Mesothelial cell of epicardium (in vitro differentiated cells): ENCODE data around the gene PAPOLA. TPM values are rescaled to one million over a fixed set of nuclear protein-coding genes. Genes with fewer than 3 reads are reported as not detected.

Experiments used
- DNase-seq, 2 experiments: peaks; one replicate each; pipeline ENCODE4 v3.0.0; 2021; ENCODE audit warnings: low spot score in 2 of 2; ENCODE audit not compliant: unreplicated experiment in 2 of 2
- H3K27ac Mint-ChIP-seq: 2 replicates; pipeline ENCODE4 v1.8.0; 2021; ENCODE audit warnings: mixed read lengths
- H3K27me3 Mint-ChIP-seq: 2 replicates; pipeline ENCODE4 v1.8.0; 2021; ENCODE audit warnings: low read depth, mixed read lengths
- H3K36me3 Mint-ChIP-seq: 2 replicates; pipeline ENCODE4 v1.8.0; 2021; ENCODE audit warnings: mixed read lengths
- H3K4me1 Mint-ChIP-seq: 2 replicates; pipeline ENCODE4 v1.8.0; 2021; ENCODE audit warnings: mixed read lengths
- H3K4me3 Mint-ChIP-seq: 2 replicates; pipeline ENCODE4 v1.8.0; 2021; ENCODE audit warnings: mild to moderate bottlenecking, moderate library complexity, mixed read lengths
- H3K9me3 Mint-ChIP-seq: 2 replicates; pipeline ENCODE4 v1.8.0; 2021; ENCODE audit warnings: mixed read lengths
- CTCF ChIP-seq: fragments of 200-600 bp; sonication (generic); IDR thresholded peaks from one replicate; pipeline ENCODE4 v1.5.0; 2021; ENCODE audit warnings: antibody characterized with exemption; ENCODE audit not compliant: unreplicated experiment
- total RNA-seq: library from RNA; stranded (reverse); gene quantifications from 3 replicates; pipeline ENCODE4 v1.2.1, GENCODE V29; 2021

The PAPOLA gene
- total RNA-seq, 1 donor from 2014 or later, result 196 TPM

- Mint-ChIP-seq H3K4me1 (peaks cover 16% of the 10 kb centered on the region), H3K4me3 (no peak overlapping the region), H3K27me3 (no peaks in the 10 kb centered on the region), H3K9me3 (no peaks in the 10 kb centered on the region), H3K36me3 (peaks cover 20% of the 10 kb centered on the region), H3K27ac (peak overlapping the region; percentile 37)
- no peak for TF ChIP-seq CTCF
- no peak for DNase-seq
Observed at GRCh38 chr14:96565811-96566210, 63.6 kb downstream of the PAPOLA start.

- Mint-ChIP-seq H3K4me3 (no peak overlapping the region), H3K27me3 (no peaks in the 10 kb centered on the region), H3K9me3 (no peaks in the 10 kb centered on the region), H3K4me1 (peaks cover 16% of the 10 kb centered on the region), H3K36me3 (peaks cover 20% of the 10 kb centered on the region), H3K27ac (no peak overlapping the region)
- peak; percentile 39 for TF ChIP-seq CTCF
- DNase-seq, result no peak
Observed at GRCh38 chr14:96567289-96567899, 65.2 kb downstream of the PAPOLA start.

- Mint-ChIP-seq H3K36me3 (peaks cover 19% of the 10 kb centered on the region), H3K4me3 (no peak overlapping the region), H3K4me1 (peaks cover 16% of the 10 kb centered on the region), H3K9me3 (no peaks in the 10 kb centered on the region), H3K27ac (no peak overlapping the region), H3K27me3 (no peaks in the 10 kb centered on the region)
- no peak for TF ChIP-seq CTCF
- no peak for DNase-seq
Observed at GRCh38 chr14:96568621-96569020, 66.4 kb downstream of the PAPOLA start.

- Mint-ChIP-seq H3K27ac (no peak overlapping the region), H3K9me3 (no peaks in the 10 kb centered on the region), H3K36me3 (peaks cover 5% of the 10 kb centered on the region), H3K4me1 (peaks cover 30% of the 10 kb centered on the region), H3K27me3 (no peaks in the 10 kb centered on the region), H3K4me3 (no peak overlapping the region)
- DNase-seq, result no peak
- no peak for TF ChIP-seq CTCF
Observed at GRCh38 chr14:96571311-96571710, 69.1 kb downstream of the PAPOLA start.

GRCh38 chr14:96573473-96574100, 71.4 kb downstream of the PAPOLA start:
- TF ChIP-seq CTCF, result no peak
- Mint-ChIP-seq H3K27me3 (no peaks in the 10 kb centered on the region), H3K27ac (no peak overlapping the region), H3K4me3 (no peak overlapping the region), H3K4me1 (peaks cover 29% of the 10 kb centered on the region), H3K9me3 (no peaks in the 10 kb centered on the region), H3K36me3 (peaks cover 5% of the 10 kb centered on the region)
- DNase-seq, result no peak
